Astrocyte of the spinal cord (primary cell): ENCODE data around the gene ZNF341.

Experiments used
- DNase-seq: peaks from one replicate; pipeline ENCODE4 v3.0.0; 2011; ENCODE audit warnings: low read depth, low spot score
- H3K4me3 ChIP-seq: 2 replicates; pipeline ENCODE4 v1.5.1; 2011; ENCODE audit warnings: low read depth, mild to moderate bottlenecking, low read length, moderate library complexity
- CTCF ChIP-seq: IDR thresholded peaks from 2 replicates; pipeline ENCODE4 v1.5.1; 2012; ENCODE audit warnings: low read depth, mild to moderate bottlenecking, low read length, inconsistent platforms
- in situ Hi-C: cut with HindIII; loops from 2 replicates; pipeline ENCODE4 v1.10.0; 2017; ENCODE audit warnings: low sequenced_read_pairs

Gene ZNF341

GRCh38 chr20:33757046-33757445 lies 25.2 kb downstream of the ZNF341 start:
- TF ChIP-seq CTCF = no peak
- in situ Hi-C loops = no loop called here
- DNase-seq = no peak
- H3K4me3 ChIP-seq = no peak overlapping the region

DNA sequence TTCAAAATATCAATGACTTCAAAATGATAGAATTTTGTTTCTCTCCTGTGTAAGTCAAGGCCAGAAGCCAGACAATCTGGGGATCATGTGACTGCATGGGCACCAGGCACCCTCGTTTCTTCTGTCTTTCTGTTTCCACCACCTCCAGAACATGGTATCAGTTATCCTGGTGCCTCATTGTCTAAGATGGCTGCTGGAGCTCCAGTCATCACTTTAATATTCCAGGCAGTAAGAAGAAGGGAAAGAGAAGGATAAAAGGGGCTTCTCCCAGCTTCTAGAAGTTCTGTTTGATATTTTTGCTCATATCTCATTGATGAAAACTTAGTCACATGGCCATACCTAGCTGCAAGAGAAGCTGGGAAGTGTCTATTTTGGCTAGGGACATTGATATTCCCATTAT lies 25.7 kb downstream of the ZNF341 start:
- in situ Hi-C loops = no loop called here
- DNase-seq = no peak
- no peak overlapping the region for H3K4me3 ChIP-seq
- no peak for TF ChIP-seq CTCF

DNA sequence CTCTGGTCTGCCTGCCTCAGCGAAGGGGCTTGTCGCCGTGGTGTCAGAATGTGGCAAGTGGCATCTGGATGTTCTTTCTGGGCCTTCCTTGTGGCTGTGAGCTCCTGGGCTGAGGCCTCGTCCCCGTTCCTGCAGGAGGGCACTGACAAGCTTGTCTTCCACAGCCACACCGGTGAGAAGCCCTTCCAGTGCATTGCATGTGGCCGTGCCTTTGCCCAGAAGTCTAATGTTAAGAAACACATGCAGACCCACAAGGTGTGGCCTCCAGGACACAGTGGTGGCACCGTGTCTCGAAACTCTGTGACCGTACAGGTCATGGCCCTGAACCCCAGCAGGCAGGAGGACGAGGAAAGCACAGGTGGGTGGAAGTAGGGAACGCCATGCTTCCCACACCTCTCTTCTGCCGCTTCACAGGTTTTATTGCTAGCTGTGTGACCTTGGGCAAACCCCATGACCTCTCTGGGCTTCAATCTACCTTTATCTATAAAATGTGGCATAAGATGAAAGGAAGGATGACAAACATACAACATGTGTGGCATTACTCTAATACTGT lies 30.0 kb downstream of the ZNF341 start:
- in situ Hi-C loops = no loop called here
- H3K4me3 ChIP-seq = no peak overlapping the region
- no peak for TF ChIP-seq CTCF
- no peak for DNase-seq

- H3K4me3 ChIP-seq = no peak overlapping the region
- TF ChIP-seq CTCF = no peak
- in situ Hi-C loops = no loop called here
- DNase-seq = no peak
Observed at GRCh38 chr20:33765099-33765498, 33.3 kb downstream of the ZNF341 start.

- TF ChIP-seq CTCF = no peak
- no peak overlapping the region for H3K4me3 ChIP-seq
- DNase-seq = no peak
- in situ Hi-C loops = no loop called here
Observed at GRCh38 chr20:33765592-33765991, 33.8 kb downstream of the ZNF341 start.

- in situ Hi-C loops = no loop called here
- DNase-seq = no peak
- TF ChIP-seq CTCF = no peak
- H3K4me3 ChIP-seq = no peak overlapping the region
Observed at GRCh38 chr20:33766686-33767085, 34.9 kb downstream of the ZNF341 start.

DNA sequence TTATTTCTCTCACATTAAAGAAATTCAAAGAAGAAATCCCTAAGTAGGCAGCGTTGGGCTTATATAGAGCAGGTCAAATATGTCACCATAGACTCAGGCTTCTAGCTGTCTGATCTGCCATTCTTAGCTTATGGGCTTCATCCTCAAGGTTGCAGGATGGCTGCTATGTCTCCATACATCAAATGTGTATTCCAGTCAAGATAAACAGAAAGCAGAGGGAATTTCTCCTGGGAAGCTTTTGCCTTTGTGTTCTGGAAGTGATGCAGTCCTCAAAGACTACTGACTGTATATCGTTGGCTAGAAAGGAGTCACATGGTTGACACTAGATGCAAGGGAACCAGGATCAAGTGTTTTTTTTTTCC lies 36.0 kb downstream of the ZNF341 start:
- TF ChIP-seq CTCF = no peak
- H3K4me3 ChIP-seq = no peak overlapping the region
- in situ Hi-C loops = no loop called here
- DNase-seq = no peak
